Measurements from ENCODE around the gene ANAPC15.

- no peak for TF ChIP-seq YY1 (IDR thresholded peaks at IDR 0.05; ENCODE audit: insufficient read depth, insufficient read length)
- TF ChIP-seq ZNF274 (IDR thresholded peaks at IDR 0.05; ENCODE audit: low read depth, low read length): no peak
- no peak for TF ChIP-seq SUZ12 (IDR thresholded peaks at IDR 0.05; ENCODE audit: extremely low read depth, insufficient read depth, insufficient read length)
Measured at GRCh38 chr11:72066855-72067254, 45.6 kb downstream of the ANAPC15 start.
